Lung (tissue), 12 donors: ENCODE results near the gene SUMO4. TPM values are rescaled to one million over a fixed set of nuclear protein-coding genes. Genes with fewer than 3 reads are reported as not detected.

Experiments used
- ATAC-seq: fragments of 200-7000 bp; cut with Tn5 transposase; one replicate; pipeline ENCODE4 v1.9.1; 2020; ENCODE audit warnings: moderate number of reproducible peaks; ENCODE audit not compliant: insufficient read depth, low FRiP score
- DNase-seq, 3 donors: peaks; one replicate each; pipeline ENCODE4 v3.0.0-alpha.2; 2013 to 2017
- H3K27ac ChIP-seq, 2 donors: one replicate each; pipeline ENCODE4 v1.5.1; 2013; ENCODE audit warnings: mild to moderate bottlenecking in 2 of 2, moderate library complexity in 2 of 2, control low read depth in 1 of 2, inconsistent platforms in 1 of 2, low read depth in 1 of 2, low read length in 1 of 2
- H3K27me3 ChIP-seq, 3 donors: one replicate each; pipeline ENCODE4 v1.5.1; 2013; ENCODE audit warnings: low read length in 2 of 3; ENCODE audit not compliant: control insufficient read depth in 3 of 3, insufficient read depth in 3 of 3
- H3K36me3 ChIP-seq, 4 donors: one replicate each; pipeline ENCODE4 v1.5.1; 2013; ENCODE audit warnings: low read length in 4 of 4, mild to moderate bottlenecking in 1 of 4, moderate library complexity in 1 of 4; ENCODE audit not compliant: control insufficient read depth in 4 of 4, insufficient read depth in 4 of 4
- H3K4me1 ChIP-seq, 5 donors: one replicate each; pipeline ENCODE4 v1.5.1; 2013; ENCODE audit warnings: low read length in 5 of 5, mild to moderate bottlenecking in 2 of 5, moderate library complexity in 1 of 5; ENCODE audit not compliant: control insufficient read depth in 5 of 5, insufficient read depth in 5 of 5
- H3K4me3 ChIP-seq: one replicate; pipeline ENCODE4 v1.5.1; 2013; ENCODE audit warnings: mild to moderate bottlenecking, control low read depth, moderate library complexity
- H3K9ac ChIP-seq, 2 donors: one replicate each; pipeline ENCODE4 v1.5.1; 2013; ENCODE audit warnings: low read length in 2 of 2, control low read depth in 1 of 2; ENCODE audit not compliant: insufficient read depth in 1 of 2
- H3K9me3 ChIP-seq, 4 donors: one replicate each; pipeline ENCODE4 v1.5.1; 2013; ENCODE audit warnings: low read length in 3 of 4, mild to moderate bottlenecking in 1 of 4, moderate library complexity in 1 of 4; ENCODE audit not compliant: control insufficient read depth in 4 of 4, insufficient read depth in 3 of 4
- CTCF ChIP-seq: IDR thresholded peaks from 2 replicates; pipeline ENCODE4 v1.5.1; 2012; ENCODE audit warnings: mild to moderate bottlenecking; ENCODE audit errors: control extremely low read depth, extremely low read depth
- WGBS, 2 donors: extraction: QIAGEN DNeasy Blood & Tissue Kit; methylation state at CpG; one replicate each; pipeline ENCODE4 v1.1.7; 2013; 5-methylcytosine and 5-hydroxymethylcytosine counted together
- polyA plus RNA-seq, 2 donors: library from polyadenylated mRNA; stranded (reverse); fragments of 200-250 nt; gene quantifications; one replicate each; pipeline ENCODE4 v1.2.1, GENCODE V29; 2013
- total RNA-seq, 2 donors: library from RNA; depleted of rRNA in 1 of 2; stranded (reverse); fragments of >200 nt in 1 of 2; gene quantifications; one replicate each; pipeline ENCODE4 v1.2.1, GENCODE V29; 2014 to 2021
- donor health status: control.
- donor health status: control.
- donor health status: Bipolar disorder and iron deficiency.
- donor health status: healthy.
- donor health status: DM: yes; HTN: yes; CAD: no.

Gene SUMO4
- total and polyA plus RNA-seq, 4 donors: 0.11 to 12.9 (median 0.93) TPM

- Histone ChIP-seq H3K27ac (no peak overlapping the region), H3K36me3 (no peaks in the 10 kb centered on the region), H3K4me3 (no peak overlapping the region), H3K4me1 (no peaks in the 10 kb centered on the region), H3K9me3 (no peaks in the 10 kb centered on the region), H3K9ac (no peak overlapping the region), H3K27me3 (no peaks in the 10 kb centered on the region)
- DNase-seq (no peak), ATAC-seq (no peak)
- 91 to 94% methylated on average over 26 of the region's 26 CpGs for WGBS, 2 donors
- no peak for TF ChIP-seq CTCF
Observed at GRCh38 chr6:149429427-149430360, 29.6 kb downstream of the SUMO4 start.

GRCh38 chr6:149431905-149432775 lies 32.1 kb downstream of the SUMO4 start:
- H3K4me1 ChIP-seq: no peaks in the 10 kb centered on the region
- peak; percentile 89 to 91 (median 91) for DNase-seq
- no peak overlapping the region for H3K4me3 ChIP-seq
- H3K36me3 ChIP-seq: no peaks in the 10 kb centered on the region
- H3K9ac ChIP-seq: no peak overlapping the region
- ATAC-seq: peak; percentile 90
- no peaks in the 10 kb centered on the region for H3K27me3 ChIP-seq
- no peaks in the 10 kb centered on the region for H3K9me3 ChIP-seq
- WGBS, 2 donors: 28 to 32% methylated on average over 19 of the region's 19 CpGs
- peak; percentile 90 for TF ChIP-seq CTCF
- H3K27ac ChIP-seq: no peak overlapping the region

GRCh38 chr6:149433405-149433804 lies 33.3 kb downstream of the SUMO4 start:
- no peaks in the 10 kb centered on the region for H3K9me3 ChIP-seq
- TF ChIP-seq CTCF: no peak
- no peak for ATAC-seq
- H3K27ac ChIP-seq: no peak overlapping the region
- no peak for DNase-seq
- H3K27me3 ChIP-seq: no peaks in the 10 kb centered on the region
- H3K9ac ChIP-seq: no peak overlapping the region
- H3K36me3 ChIP-seq: no peaks in the 10 kb centered on the region
- no peak overlapping the region for H3K4me3 ChIP-seq
- no peaks in the 10 kb centered on the region for H3K4me1 ChIP-seq
- 80 to 90% methylated on average over 2 of the region's 2 CpGs for WGBS, 2 donors
